ENCODE results near the gene NALCN.

- TF ChIP-seq CTCF (IDR thresholded peaks at IDR 0.05; ENCODE audit: low read depth, low read length) (no peak), EZH2phosphoT487 (IDR thresholded peaks at IDR 0.05; ENCODE audit: low read depth) (no peak)
These were observed 88.4 kb downstream of the NALCN start for GRCh38 chr13:101327871-101328270.

Data from OCI-LY3 (cell line).